Measurements from ENCODE around the gene CAMP. TPM values are rescaled to one million over a fixed set of nuclear protein-coding genes. Genes with fewer than 3 reads are reported as not detected.
A peak's percentile ranks its signal among the peaks of the same experiment; 100 is the strongest.

The CAMP gene
- total and polyA plus RNA-seq, 2 of the 13 experiments (the other 11 are each of a cell fraction or from before 2014, with no cell fraction given) = not detected

GRCh38 chr3:48187579-48188265, 35.6 kb upstream of the CAMP start (continued):
- TF ChIP-seq HNF4G (IDR thresholded peaks at IDR 0.05; ENCODE audit: borderline replicate concordance, low read depth, low read length) (no peak), HNF4G (CRISPR knock-in tag; IDR thresholded peaks at IDR 0.05; ENCODE audit: borderline replicate concordance, low read depth) (no peak), ZNF703 (CRISPR knock-in tag; IDR thresholded peaks at IDR 0.05; ENCODE audit: borderline replicate concordance) (no peak), SOX13 (IDR thresholded peaks at IDR 0.05) (no peak), SOX13 (CRISPR knock-in tag; conservative IDR thresholded peaks at IDR 0.05 in 1 of 2, IDR thresholded peaks at IDR 0.05 in 1 of 2) (no peak), ZNF143 (CRISPR knock-in tag; IDR thresholded peaks at IDR 0.05) (no peak), ZBTB43 (CRISPR knock-in tag; conservative IDR thresholded peaks at IDR 0.05) (no peak), YY1 (IDR thresholded peaks at IDR 0.05; ENCODE audit: insufficient read depth, insufficient replicate concordance, low read depth, low read length) (peak; percentile 16), ZSCAN25 (CRISPR knock-in tag; IDR thresholded peaks at IDR 0.05) (no peak), KDM5A (IDR thresholded peaks at IDR 0.05; ENCODE audit: borderline replicate concordance, low read length) (peak; percentile 53; the same call in 1 of the 2 replicates), ZNF800 (CRISPR knock-in tag; IDR thresholded peaks at IDR 0.05) (no peak), ZBTB38 (CRISPR knock-in tag; IDR thresholded peaks at IDR 0.05) (no peak), NONO (IDR thresholded peaks at IDR 0.05) (no peak), NONO (CRISPR knock-in tag; conservative IDR thresholded peaks at IDR 0.05) (peak; percentile 64; the same call in 1 of the 2 replicates), U2AF2 (IDR thresholded peaks at IDR 0.05; ENCODE audit: low read depth, low read length) (no peak), PAWR (CRISPR knock-in tag; IDR thresholded peaks at IDR 0.05; ENCODE audit: borderline replicate concordance) (no peak), ATF5 (CRISPR knock-in tag; IDR thresholded peaks at IDR 0.05; ENCODE audit: low read depth) (no peak), CREM (IDR thresholded peaks at IDR 0.05) (no peak), CREM (CRISPR knock-in tag; IDR thresholded peaks at IDR 0.05) (no peak), ZNF878 (CRISPR knock-in tag; IDR thresholded peaks at IDR 0.05) (no peak), SIX4 (CRISPR knock-in tag; IDR thresholded peaks at IDR 0.05) (no peak), ELF4 (CRISPR knock-in tag; IDR thresholded peaks at IDR 0.05; ENCODE audit: borderline replicate concordance) (0 out of 2 replicates have a peak, but pooled peaks have one; percentile 49), ZSCAN29 (CRISPR knock-in tag; conservative IDR thresholded peaks at IDR 0.05) (no peak), ZNF446 (CRISPR knock-in tag; IDR thresholded peaks at IDR 0.05) (no peak), RBFOX2 (IDR thresholded peaks at IDR 0.05; ENCODE audit: low read depth, low read length) (peak; percentile 61), ISL2 (CRISPR knock-in tag; IDR thresholded peaks at IDR 0.05) (no peak), HOXD1 (CRISPR knock-in tag; IDR thresholded peaks at IDR 0.05) (no peak), HNRNPL (IDR thresholded peaks at IDR 0.05; ENCODE audit: low read depth, low read length) (no peak)

Data from HepG2 (cell line).